ENCODE data around the gene ERAP2.
"Not testable (repeated sequence)": the region's sequence is repeated elsewhere in the genome, so short reads cannot be mapped to it uniquely, and the experiment has no call there.

Gene ERAP2

DNA sequence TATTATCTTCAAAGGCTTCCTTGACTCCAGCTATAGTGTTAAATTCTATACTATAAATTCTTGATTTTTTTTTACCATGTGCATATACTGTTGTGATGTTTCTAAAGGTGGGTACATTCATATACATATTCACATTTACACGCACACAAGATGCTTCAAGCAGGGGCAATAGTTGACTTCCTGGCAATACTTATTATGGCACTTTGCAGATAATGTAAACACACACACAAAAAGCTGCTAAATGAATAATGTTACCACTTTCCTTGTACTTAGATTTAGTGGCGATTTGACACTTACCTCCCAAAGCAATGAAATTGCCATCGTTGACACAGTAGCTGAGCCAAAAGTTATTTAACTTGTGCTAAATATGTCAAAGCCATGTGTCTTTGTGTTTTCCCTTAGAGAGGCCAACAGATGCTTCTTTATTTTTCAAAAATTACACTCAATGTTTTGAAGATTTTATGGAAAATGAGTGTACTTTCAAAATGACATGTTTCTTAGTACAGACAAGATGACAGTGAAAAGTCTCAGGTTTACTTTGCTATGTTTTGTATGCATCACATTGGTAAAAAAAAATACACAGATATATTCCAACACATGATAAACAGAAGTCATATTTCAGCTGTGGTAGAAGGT lies 12.2 kb upstream of the ERAP2 start:
- DNase-seq = peak; percentile 32

GRCh38 chr5:96864922-96865530 lies 11.3 kb upstream of the ERAP2 start:
- no peak for DNase-seq

DNA sequence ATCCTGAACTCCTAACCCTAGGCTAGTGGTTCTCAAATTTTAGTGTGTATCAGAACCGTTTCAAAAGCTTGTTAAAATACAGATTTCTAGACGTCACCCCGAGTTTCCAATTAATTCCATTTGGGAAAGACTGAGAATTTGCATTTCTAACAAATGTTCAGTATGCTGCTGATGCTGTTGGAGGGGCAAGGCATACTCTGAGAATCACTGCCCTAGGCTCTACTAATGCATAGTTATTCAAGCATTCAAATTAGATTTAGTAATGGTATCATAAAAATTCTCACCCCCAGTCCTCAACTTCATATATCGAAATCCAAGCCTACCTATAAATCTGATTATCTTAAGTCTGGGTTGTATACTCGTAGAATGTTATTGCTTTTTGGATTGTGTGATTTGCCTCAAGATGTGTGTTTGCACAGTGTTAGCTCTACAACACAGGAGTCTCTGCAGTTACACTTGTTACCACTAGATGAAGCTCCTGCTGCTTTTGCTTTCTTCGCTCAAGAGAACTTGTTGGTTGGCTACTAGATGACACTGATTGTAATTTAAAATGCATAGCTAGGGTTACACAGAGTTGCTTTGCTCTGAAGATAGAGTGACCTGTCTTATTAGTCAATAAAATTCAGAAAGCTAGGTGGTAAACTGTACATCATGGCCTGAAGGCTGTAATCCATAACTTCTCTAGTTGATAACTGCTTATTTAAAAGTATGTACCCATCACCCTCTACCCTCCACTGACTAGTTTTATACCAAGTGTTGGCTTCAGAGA lies 7.5 kb upstream of the ERAP2 start:
- peak; percentile 76 for DNase-seq

GRCh38 chr5:96869372-96869641 lies 7.0 kb upstream of the ERAP2 start:
- no peak for DNase-seq

GRCh38 chr5:96870094-96871026 lies 5.9 kb upstream of the ERAP2 start:
- no peak for DNase-seq

GRCh38 chr5:96871027-96871399 lies 5.3 kb upstream of the ERAP2 start:
- DNase-seq = no peak

GRCh38 chr5:96871686-96872085 lies 4.6 kb upstream of the ERAP2 start:
- no peak for DNase-seq

DNA sequence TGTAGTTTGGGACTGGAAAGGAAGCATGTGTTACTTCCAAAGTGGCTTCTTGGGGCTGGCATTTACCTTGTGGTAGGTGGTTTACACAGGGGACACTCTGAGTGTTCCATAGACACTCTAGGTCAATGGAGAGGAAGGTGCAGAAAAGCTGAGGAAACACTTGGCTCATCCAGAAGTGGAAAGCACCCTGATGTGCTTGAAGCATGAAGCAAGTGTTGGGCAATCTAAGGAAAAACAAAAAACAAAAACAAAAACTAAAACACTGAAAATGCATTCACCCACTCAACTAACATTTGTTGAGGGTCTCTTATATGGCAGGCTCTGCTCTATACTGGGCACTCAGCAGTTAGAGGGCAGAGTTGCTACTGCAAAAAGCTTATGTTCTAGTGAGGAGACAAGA lies 2.9 kb upstream of the ERAP2 start:
- DNase-seq = no peak

- DNase-seq = no peak
These were observed 1.7 kb upstream of the ERAP2 start for GRCh38 chr5:96874631-96875030.

DNA sequence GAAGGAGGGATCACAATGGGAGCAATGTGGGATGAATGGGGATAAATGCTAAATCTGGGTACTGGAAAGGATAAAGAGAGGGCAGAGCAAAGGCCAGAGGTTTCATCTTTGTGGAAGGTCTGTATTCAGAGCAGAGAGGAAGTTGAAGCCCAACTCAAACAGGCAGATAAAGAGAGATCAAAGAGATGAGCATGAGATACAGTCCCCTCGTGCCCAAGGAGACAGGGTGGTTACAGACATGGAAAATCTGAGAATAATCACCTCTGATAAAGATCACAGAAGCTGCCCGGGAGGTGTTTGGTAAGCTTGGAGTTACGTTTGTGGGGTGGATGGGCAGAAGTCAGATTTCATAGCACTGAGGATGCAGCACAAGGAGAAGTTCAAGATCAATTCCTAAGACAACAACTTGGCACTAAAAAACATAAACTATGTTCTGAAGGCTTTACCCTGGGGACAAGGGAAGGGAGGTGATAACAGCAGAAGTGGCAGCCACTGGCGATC lies 459 bp upstream of the ERAP2 start:
- DNase-seq = no peak

GRCh38 chr5:96876977-96877469 lies 723 bp downstream of the ERAP2 start:
- not testable (repeated sequence) for DNase-seq

- DNase-seq = no peak
These were observed 3.4 kb downstream of the ERAP2 start for GRCh38 chr5:96879665-96880064.

DNA sequence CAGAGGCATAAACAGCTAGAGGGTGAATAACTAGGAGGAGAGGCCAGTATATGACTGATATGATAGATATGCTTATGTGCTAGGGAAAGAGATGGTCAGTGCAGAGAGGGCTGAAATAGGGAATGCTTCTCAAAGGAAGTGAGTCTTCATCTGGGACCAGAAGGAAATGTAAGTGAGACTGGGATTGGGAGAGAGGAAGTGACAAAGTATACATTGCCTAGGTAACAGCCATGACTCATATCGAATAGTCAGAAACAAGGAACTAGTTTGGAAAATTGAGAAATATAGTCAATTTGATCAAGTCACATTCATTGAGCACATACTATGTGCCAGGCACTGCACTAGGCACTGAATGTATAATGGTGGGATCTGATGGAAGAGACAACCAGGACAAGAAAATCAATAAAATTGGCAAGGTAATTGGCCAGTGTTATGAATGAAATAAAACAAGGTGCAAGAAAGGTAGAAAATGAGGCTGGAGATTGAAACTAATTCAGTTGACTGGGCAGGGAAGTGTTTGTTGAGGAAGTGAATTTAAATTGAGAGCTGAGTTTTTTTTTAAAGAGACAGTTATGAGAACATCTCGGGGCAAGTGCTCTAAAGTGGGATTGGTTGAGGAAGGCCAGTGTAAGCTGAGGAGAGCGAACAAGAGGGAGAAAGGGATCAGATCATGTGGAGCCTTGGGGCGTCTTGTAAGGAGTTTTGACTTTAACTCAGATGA lies 4.3 kb downstream of the ERAP2 start:
- DNase-seq = no peak

GRCh38 chr5:96881511-96882115 lies 5.3 kb downstream of the ERAP2 start:
- DNase-seq = no peak

DNA sequence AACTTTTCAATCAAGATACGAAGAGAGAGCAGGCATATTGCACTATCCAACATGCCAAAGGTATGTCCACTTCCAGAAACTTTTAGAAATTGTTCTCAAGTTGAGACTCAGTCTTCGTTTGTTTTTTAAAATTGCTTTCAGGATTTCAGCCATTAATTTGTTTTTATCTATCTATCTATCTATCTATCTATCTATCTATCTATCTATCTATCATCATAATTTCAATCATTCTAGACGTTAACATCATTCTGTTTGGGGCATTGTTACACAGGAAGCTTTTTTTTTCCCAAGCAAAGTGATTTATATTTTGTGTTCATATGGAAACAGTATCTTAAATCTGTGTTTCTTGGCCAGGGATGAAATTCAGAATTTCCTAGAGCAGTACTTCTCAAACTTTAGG lies 7.6 kb downstream of the ERAP2 start:
- DNase-seq = no peak

DNA sequence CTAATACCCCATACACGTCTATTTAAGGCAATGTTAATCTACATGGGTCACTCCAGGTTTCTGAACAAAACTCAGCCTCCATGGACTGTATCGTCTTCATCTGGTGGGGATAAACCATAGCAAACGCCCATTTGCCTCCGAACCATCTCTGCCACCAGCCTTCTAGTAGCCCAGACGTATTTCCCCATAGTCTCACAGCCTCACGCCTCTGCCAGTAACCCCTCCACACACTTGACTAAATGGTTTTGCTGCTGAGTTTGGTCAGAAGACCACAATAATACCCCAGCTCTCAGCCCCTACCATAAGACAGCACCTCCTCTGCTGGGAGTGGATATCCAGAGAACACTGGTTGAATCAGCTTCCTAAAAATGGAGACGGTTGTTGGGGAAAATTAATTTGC lies 8.7 kb downstream of the ERAP2 start:
- DNase-seq = no peak

GRCh38 chr5:96885518-96886338 lies 9.4 kb downstream of the ERAP2 start:
- no peak for DNase-seq

DNA sequence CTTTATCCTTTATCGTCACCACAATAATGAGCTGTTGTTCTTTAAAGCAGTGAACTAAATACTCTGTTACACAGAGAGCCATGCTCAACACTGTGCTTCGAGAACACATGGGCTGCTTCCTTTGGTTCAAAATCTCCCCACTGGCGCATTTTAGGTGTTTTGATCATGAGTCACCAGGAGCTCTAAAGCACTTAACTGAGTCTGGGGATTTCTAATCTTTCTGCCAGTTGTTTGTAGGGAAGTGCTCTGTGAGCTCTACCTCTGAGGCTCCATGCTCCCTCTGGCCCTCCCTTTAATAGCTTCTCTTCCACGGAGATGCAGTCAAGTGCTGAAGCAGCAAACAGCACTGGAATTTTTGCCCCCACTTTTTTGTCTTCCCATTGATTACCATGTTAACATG lies 17.0 kb downstream of the ERAP2 start:
- no peak for DNase-seq

GRCh38 chr5:96896276-96896675 lies 20.0 kb downstream of the ERAP2 start:
- no peak for DNase-seq

DNA sequence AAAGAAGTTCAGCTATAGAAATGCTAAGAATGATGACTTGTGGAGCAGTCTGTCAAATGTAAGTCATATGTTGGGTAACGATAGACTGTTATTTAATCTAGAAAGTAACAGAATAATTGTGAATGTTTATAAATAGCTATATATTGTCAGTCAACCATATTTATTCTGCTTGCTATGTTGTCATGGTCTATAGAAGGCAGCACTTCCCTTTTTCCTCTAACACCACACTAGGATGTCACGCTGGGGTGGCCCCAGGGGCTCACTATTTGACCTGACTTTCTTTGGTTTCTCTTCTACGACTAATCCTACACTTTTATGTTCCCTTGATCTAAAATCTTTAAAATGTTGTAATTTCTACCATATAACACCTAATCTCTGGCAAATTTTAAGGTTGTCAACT lies 20.5 kb downstream of the ERAP2 start:
- DNase-seq = no peak

DNA sequence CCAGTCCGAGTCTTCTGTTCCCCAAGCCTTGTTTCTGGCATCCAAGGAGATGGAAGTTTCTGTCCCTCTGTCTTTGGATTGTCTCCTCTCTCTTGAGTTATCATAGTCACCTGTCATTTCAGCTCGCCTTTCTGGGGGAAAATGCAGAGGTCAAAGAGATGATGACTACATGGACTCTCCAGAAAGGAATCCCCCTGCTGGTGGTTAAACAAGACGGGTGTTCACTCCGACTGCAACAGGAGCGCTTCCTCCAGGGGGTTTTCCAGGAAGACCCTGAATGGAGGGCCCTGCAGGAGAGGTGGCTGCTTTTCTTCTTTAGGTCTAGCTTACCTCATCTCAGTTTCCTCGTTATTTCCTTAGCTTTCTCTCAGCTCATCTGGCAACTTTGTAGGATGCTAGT lies 25.1 kb downstream of the ERAP2 start:
- no peak for DNase-seq

All from NCI-H446 treated with DMSO at 0.1 percent for 48 hours (cell line).